HG02840 (cell line): Measurements from ENCODE around the gene PVALB.
"Not testable (repeated sequence)": the region's sequence is repeated elsewhere in the genome, so short reads cannot be mapped to it uniquely, and the experiment has no call there.

ENCODE experiments used
- ATAC-seq: cut with Tn5 transposase; IDR thresholded peaks from one replicate; pipeline ENCODE4 v1.9.1; 2021; ENCODE audit warnings: mild to moderate bottlenecking, moderate library complexity, moderate number of reproducible peaks; ENCODE audit not compliant: unreplicated experiment, low FRiP score

The PVALB gene

DNA sequence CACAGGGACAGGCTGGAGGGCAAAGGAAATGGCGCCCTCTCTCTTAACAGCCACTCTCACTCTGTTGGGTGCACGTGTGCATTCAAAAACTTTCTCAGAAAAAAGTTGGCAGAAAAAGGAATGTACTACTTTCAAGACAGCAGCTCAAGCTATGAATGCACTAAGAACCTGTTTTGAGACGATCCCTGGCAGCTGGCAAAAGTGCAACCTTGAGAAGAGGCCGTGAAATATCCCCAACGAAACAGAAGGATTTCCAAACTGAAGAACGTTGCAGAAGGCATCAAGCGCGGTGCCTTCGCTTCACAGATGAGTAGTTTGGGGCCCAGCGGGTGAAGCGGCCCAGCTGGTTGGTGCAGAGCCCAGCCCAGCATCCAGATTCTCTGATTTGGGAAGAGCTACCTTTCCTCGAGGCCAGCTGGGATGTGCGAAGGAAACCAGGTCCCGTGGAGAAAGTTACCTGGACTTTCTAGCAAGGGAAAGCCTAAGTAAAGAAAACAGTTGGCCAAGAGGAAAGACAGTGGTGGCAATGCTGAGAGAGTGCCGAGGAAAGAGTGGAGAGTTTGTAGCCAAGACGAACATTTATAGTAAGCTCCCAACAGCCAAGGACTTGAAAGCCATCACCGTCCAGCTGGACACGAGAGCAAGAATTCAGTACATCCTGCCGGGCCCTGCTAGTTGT lies 57.2 kb downstream of the PVALB start:
- no peak for ATAC-seq

GRCh38 chr22:36758792-36759271 lies 58.0 kb downstream of the PVALB start:
- ATAC-seq = no peak

DNA sequence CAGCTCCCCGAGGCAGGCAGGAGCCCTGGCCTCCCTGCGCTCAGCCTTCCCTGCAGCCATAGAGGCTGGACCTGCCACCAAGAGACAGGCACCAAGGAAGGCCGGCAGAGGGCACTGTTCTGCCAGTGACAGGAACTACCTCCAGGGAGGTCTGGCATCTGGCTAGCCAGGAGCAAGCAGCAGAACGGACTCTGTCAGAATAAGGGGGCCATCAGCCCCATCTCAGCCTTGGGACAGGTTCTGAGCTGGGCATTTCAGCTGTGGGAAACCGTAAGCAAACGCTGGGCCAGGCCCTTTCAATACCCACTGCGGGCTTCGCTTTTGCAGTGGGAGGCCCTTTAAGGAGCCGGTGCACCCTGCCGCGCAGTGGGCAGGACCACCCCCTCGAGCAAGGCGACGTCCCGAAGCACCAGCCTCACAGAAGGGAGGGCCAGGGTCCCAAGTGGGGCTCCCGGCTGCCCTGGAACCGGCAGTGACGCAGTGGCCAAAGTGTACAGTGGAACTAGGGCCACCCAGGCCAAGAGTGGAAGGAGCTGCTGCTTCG lies 59.1 kb downstream of the PVALB start:
- no peak for ATAC-seq

DNA sequence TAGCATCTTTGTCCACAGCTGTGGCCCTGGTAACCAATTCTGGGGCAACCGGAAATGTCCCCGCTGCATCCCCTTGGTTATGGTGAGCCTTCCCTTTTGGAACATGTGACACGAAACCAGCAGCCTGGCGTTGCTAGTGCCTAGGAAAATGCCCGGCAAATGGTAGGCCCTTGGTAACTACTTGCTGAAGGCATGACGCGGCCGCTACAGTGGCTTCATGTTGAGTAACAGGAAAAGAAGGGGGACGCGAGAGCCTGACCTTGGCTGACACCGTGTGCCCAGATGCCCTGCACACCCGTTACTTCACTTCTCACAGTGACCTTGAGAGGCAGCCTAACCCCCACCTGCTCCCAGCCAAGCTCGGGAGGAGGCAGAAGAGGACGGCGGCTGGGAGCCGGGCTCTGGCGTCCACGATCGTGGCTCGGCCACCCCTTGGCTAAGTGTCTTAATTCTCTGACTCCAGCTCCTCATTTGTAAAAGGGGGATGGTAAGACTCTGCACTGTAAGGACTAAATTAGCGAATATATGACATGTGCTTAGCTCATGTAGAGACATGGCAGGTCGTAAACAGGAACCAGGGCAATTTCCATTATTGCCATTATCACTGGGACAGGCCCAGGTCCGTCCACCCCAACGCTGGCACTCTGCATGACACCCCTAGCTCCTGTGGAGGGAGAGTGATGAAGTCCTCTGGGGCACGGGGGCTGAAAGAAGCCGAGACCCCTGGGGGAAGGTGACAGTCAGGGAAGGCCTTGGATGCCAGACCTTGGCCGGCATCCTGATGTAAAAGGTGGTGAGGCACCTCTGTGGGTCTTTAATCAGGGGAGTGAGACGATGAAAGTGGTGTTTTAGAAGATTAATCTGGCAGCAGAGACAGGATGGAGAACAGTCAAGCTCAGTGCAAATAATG lies 59.8 kb downstream of the PVALB start:
- no peak for ATAC-seq

GRCh38 chr22:36756031-36756430 lies 60.8 kb downstream of the PVALB start:
- no peak for ATAC-seq

DNA sequence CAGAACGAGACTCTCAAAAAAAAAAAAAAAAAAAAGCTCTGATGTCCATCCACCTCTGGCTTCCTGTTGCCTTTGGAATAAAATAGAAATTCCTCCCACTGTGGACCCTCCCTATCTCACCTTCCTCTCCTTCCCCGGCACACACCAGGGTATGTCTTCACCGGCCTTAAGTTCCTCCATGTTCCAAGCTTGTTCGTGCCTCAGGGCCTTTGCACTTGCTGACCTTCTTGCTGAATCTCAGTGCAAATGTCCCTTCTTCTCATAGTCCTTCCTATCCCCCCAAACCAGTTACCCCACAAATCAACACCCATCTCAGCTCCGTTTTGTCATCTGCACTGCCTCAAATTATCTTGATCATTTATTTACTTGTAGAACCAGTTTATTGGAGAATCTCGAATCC lies 61.5 kb downstream of the PVALB start:
- no peak for ATAC-seq

GRCh38 chr22:36754881-36755280 lies 62.0 kb downstream of the PVALB start:
- not testable (repeated sequence) for ATAC-seq

GRCh38 chr22:36753916-36754315 lies 62.9 kb downstream of the PVALB start:
- ATAC-seq = no peak

DNA sequence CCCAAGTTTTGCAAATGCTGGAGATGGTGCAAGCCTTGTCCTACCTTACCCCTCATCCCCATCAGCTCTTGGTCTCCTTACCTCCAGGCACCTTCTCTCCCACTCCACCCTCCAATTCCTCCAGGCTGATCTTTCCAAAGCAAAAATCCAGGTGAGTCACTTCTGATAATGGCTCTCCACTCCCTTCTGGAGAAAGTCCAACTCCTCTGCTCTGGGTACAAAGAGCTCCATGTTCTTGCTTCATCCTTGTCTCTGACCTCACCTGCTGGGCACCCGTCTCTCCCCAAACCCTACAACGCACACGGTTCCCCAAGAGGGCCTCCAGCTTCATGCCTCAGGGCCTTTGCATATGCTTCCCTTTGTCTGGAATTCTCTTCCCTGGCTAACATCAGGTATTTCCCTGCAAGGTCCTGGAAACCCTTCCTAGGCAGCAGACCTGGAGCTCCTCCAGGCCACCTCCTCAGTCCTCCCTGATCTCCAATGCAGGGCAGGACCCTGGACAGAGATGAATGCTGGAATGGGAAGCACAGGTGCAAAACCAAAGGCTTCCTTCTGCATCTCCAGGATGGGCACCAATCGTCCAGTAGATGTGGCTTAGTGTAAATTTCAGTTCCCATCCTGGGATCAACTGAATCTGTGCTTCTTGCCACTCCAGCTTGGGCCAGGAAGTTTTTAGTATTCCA lies 63.6 kb downstream of the PVALB start:
- ATAC-seq = no peak
